ENCODE measurements around the gene TTC31.

Gene TTC31

GRCh38 chr2:74496997-74497776 is 14.3 kb downstream of the TTC31 start:
- H3K27ac ChIP-seq: peak overlapping the region; percentile 27; the same call in 1 of the 2 replicates
- no peak for TF ChIP-seq CTCF (conservative IDR thresholded peaks at IDR 0.05)

GRCh38 chr2:74497777-74498499 is 15.1 kb downstream of the TTC31 start:
- peak overlapping the region; percentile 27; the same call in 1 of the 2 replicates for H3K27ac ChIP-seq
- TF ChIP-seq CTCF (conservative IDR thresholded peaks at IDR 0.05): no peak

- no peak for TF ChIP-seq CTCF (conservative IDR thresholded peaks at IDR 0.05)
Observed at GRCh38 chr2:74498500-74499266, 15.8 kb downstream of the TTC31 start.

GRCh38 chr2:74499267-74499939 is 16.5 kb downstream of the TTC31 start, which contains the start of gene LBX2:
Gene LBX2 (minus strand): TSS chr2:74499603. CDS start chr2:74499537, 66 bp downstream.
- H3K27ac ChIP-seq: no peak within 1 kb of the TSS; the same call in 1 of the 2 replicates
- TF ChIP-seq CTCF (conservative IDR thresholded peaks at IDR 0.05): no peak

More at GRCh38 chr2:74498500-74499266, 15.8 kb downstream of the TTC31 start:
- peak overlapping the region; percentile 27; the same call in 1 of the 2 replicates for H3K27ac ChIP-seq

- no peak for TF ChIP-seq CTCF (conservative IDR thresholded peaks at IDR 0.05)
- no peak overlapping the region for H3K27ac ChIP-seq
Observed at GRCh38 chr2:74499940-74500577, 17.2 kb downstream of the TTC31 start.

- TF ChIP-seq CTCF (conservative IDR thresholded peaks at IDR 0.05): no peak
Observed at GRCh38 chr2:74500578-74500946, 17.7 kb downstream of the TTC31 start.

More at GRCh38 chr2:74500578-74500946, 17.7 kb downstream of the TTC31 start:
- no peak overlapping the region for H3K27ac ChIP-seq
